ENCODE data around the gene PTN.
"Not testable (repeated sequence)": the region's sequence is repeated elsewhere in the genome, so short reads cannot be mapped to it uniquely, and the experiment has no call there.

The PTN gene

GRCh38 chr7:137266764-137267163 is 76.8 kb downstream of the PTN start:
- no peak for DNase-seq (ENCODE audit: low read depth)

GRCh38 chr7:137265480-137265879 is 78.1 kb downstream of the PTN start:
- DNase-seq (ENCODE audit: low read depth), result not testable (repeated sequence)

GRCh38 chr7:137262599-137262998 is 80.9 kb downstream of the PTN start:
- no peak for DNase-seq (ENCODE audit: low read depth)

GRCh38 chr7:137258552-137258951 is 85.0 kb downstream of the PTN start:
- no peak for DNase-seq (ENCODE audit: low read depth)

- no peak for DNase-seq (ENCODE audit: low read depth)
Observed at GRCh38 chr7:137254766-137255165, 88.8 kb downstream of the PTN start.

GRCh38 chr7:137245890-137246289 is 97.6 kb downstream of the PTN start:
- no peak for DNase-seq (ENCODE audit: low read depth)

- no peak for DNase-seq (ENCODE audit: low read depth)
Observed at GRCh38 chr7:137245186-137245585, 98.3 kb downstream of the PTN start.

GRCh38 chr7:137243741-137244140 is 99.8 kb downstream of the PTN start:
- DNase-seq (ENCODE audit: low read depth), result no peak

- no peak for DNase-seq (ENCODE audit: low read depth)
Observed at GRCh38 chr7:137242616-137243015, 100.9 kb downstream of the PTN start.

GRCh38 chr7:137241655-137242360 is 101.7 kb downstream of the PTN start:
- no peak for DNase-seq (ENCODE audit: low read depth)

- DNase-seq (ENCODE audit: low read depth), result not testable (repeated sequence)
Observed at GRCh38 chr7:137239186-137239585, 104.3 kb downstream of the PTN start.

GRCh38 chr7:137235434-137235833 is 108.1 kb downstream of the PTN start:
- DNase-seq (ENCODE audit: low read depth), result no peak

- DNase-seq (ENCODE audit: low read depth), result no peak
Observed at GRCh38 chr7:137231167-137231566, 112.4 kb downstream of the PTN start.

- no peak for DNase-seq (ENCODE audit: low read depth)
Observed at GRCh38 chr7:137221467-137221866, 122.1 kb downstream of the PTN start.

GRCh38 chr7:137213744-137214143 is 129.8 kb downstream of the PTN start:
- no peak for DNase-seq (ENCODE audit: low read depth)

GRCh38 chr7:137209151-137209817 is 134.2 kb downstream of the PTN start:
- no peak for DNase-seq (ENCODE audit: low read depth)

GRCh38 chr7:137206770-137207169 is 136.8 kb downstream of the PTN start:
- no peak for DNase-seq (ENCODE audit: low read depth)

GRCh38 chr7:137204246-137204645 is 139.3 kb downstream of the PTN start:
- no peak for DNase-seq (ENCODE audit: low read depth)

GRCh38 chr7:137203351-137203750 is 140.2 kb downstream of the PTN start:
- no peak for DNase-seq (ENCODE audit: low read depth)

- no peak for DNase-seq (ENCODE audit: low read depth)
Observed at GRCh38 chr7:137196648-137197047, 146.9 kb downstream of the PTN start.

GRCh38 chr7:137195996-137196395 is 147.5 kb downstream of the PTN start:
- DNase-seq (ENCODE audit: low read depth), result no peak

- DNase-seq (ENCODE audit: low read depth), result not testable (repeated sequence)
Observed at GRCh38 chr7:137181619-137182018, 161.9 kb downstream of the PTN start.

Data from fibroblast of the conjunctiva (primary cell).